HG03135 (cell line): Measurements from ENCODE around the gene SLC16A3.
"Not testable (repeated sequence)": the region's sequence is repeated elsewhere in the genome, so short reads cannot be mapped to it uniquely, and the experiment has no call there.

Experiments used
- ATAC-seq: cut with Tn5 transposase; IDR thresholded peaks from one replicate; pipeline ENCODE4 v1.9.1; 2021; ENCODE audit warnings: mild to moderate bottlenecking, moderate library complexity; ENCODE audit not compliant: unreplicated experiment

Gene SLC16A3

DNA sequence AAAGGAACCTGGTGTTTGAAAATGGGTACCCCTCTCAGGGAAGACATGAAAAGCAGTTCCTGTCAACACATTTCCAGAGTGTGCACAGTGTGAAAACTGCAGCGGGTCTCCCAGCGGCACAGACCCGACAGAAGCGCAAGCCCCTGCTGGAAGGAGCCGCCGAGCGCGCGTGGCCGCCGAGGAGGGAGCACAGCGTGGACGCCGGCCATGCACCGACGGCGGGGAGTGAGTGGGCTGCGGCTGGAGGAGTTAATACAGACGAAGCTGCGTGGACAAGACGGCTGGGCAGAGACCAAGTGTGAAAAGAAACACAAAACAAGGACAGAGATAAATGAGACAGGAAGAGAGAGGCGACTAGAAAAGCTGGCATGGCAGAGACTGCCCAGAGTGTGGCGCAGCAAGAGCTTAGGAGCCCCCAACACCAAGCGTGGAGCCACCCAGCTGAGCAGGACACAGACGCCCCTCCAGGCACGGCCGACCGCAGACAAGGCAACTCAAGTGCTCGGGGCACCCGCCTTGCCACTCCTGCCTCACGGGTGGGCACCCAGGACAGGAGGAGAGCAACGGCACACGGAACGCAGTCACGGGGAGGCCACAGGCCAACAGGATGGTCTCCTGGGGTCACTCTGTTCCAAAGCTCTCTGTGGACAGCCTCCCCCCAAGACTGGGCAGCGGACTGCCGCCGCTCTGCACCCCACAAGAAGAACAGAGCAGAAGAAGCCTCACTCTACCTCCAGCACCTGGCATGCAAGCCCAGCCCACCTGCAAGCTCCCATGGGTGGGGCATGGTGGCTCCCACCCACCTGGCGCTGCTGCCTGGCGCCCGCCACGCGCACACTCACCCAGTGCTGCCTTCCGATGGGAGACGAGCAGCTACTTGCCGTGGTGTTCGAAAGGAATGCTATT lies 16.5 kb downstream of the SLC16A3 start:
- no peak for ATAC-seq

DNA sequence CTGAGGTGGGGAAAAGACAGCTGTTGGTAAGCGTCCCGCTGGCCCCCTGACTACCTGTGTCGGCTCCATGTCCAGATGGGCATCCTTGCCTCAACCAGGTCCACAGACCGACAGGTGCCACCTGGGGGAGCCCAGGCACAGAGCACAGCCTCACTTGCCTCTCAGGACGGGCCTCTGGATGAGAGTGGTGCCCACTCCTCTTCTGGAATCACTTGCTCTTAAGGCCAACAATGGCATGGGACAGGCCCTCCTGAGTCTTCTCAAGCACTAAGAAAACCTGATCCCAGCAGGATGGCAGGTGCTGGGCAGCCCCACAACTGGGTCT lies 17.2 kb downstream of the SLC16A3 start:
- no peak for ATAC-seq

DNA sequence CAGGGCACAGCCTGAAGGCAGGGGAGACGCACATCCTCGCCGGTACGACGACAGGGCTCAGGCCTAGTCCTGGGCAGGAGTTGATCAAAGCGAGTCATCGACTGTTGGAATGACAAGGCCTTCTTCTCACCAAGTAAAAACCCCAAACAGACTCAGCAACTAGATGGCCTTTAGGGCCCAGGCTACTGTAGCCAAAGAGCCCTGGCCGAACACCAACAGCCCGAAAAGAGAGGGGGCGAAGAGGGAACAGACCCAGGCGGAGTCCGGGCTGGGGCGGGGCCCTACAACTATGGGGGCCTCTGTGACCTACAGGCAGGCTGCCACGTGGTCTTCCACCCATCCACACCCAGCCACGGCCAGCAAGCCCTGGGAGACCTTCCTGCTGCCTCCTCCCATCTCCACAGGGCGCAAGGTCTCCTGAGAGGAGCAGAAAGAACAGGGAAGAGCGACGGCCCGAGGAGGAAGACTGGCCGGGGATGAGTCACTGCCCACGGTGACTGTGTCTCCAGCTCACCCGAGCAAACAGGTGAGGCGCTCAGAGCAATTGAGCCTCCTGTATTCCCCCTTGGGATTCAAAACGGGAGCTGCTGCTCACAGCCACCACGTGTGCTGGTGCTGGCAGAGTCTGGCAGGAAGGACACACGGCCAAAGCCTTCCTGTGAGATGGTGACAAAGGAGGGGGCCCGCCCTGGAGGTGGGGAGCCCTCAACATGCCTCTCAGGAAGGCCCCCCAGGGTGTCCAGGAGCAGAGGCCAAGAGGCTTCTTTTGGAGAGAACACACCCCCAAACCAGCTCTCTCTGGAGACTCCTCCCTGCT lies 17.7 kb downstream of the SLC16A3 start:
- ATAC-seq, result no peak

DNA sequence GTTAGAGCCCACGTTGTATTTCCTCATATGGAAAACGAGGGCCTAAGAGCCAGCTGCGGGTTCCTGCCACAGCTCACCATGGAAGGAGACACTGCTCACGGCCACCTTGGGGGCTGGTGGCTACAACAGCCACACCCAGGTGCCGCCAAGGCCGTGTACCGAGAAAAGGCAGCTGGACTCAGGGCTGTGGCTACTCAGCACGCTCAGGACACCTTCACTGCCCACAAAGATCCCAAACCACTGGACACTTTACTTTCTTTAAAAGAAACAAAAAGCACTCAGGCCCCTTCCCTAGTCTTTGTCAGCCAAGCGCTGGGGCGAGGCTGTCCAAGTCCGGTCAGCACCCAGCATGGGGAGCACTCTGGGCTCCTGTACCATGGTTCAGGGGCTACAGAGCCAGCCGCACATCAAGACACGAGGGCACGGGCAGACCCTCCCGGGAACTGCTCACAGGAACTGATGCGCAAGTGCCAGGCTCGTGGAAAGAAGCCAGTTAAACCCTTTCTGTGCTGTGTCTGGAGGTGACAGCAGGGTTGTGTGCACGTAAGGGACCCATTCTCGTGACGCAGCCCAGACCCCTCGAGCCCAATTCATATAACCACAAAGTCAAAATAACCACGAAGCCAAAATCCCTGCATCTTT lies 18.5 kb downstream of the SLC16A3 start:
- ATAC-seq, result no peak

DNA sequence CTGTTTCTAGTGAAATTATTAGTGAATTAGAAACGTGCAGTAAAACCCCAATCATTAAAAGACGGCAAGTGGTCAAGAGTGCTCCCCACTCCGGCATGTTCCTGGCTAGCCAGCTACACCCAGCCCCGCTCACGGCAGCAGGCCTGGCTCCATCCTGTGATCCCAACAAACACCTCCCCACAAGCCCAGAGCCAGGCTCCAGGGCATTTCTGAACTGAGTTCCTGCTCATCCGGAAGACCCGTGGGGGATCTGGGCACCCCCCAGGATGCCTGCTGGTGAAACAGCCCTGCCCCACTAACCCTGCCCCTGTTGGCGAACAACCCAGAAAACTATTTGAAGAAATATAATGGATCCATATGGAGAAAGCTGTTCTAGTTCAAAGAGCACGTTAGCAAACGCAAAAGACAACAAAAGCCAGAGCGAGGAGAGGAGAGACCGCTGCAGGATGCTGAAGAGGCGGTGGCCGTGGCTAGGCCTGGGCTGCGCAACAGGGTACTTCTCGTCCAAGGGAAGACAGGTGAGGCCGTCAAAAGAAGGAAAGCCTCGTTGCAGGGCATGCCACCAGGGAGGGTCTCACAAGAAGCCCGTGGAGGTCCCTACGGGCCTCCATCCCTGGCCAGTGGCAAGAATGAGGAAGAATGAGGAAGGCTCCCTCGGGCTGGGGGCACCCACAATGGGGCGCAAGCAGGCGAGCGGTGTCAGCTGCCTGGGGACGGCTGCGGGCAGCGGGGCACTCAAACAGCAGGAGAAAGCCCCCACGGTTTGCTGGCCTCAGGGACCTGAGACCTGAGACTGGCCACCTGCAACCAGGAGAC lies 19.2 kb downstream of the SLC16A3 start:
- no peak for ATAC-seq

DNA sequence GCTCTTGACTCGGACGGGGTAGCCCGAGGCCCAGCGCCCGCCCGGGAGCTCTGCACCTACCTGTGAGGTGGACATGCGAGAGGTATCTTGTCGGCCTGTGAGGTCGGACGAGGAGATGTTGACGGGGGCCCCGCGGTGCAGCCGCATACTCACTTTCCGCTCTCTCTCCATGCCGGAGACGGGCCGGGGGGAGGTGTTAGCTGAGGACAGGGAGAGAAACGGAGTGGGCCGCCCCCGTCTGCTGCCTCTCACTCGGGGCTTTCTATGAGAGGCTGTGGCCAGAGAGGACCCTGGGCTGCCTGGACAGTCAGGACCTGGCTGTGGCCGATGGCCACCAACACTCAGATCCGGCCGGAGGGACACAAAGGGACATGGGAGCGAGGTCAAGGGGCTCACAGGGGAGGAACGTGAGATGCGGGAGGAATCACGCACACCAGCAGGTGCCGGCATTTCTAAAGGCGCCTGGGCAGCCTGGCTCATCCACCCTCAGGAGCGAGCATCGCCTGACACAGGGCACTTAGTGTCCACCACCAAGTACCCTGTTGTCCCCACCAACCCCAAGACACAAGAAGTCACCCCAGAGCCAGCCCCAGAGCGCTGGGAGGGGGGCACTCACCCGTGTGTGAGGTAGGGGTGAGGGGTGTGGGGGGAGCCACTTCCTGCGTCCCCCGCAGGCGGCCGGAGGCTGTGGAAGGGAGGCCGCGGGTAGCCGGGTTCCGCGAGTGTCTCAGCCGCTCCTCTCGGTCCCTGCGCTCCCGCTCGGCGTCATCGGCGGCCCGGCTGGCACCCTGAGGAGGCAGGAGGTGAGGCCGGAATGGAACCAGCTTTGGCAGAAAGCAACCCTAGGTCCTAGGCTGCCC lies 20.2 kb downstream of the SLC16A3 start:
- ATAC-seq, result no peak

DNA sequence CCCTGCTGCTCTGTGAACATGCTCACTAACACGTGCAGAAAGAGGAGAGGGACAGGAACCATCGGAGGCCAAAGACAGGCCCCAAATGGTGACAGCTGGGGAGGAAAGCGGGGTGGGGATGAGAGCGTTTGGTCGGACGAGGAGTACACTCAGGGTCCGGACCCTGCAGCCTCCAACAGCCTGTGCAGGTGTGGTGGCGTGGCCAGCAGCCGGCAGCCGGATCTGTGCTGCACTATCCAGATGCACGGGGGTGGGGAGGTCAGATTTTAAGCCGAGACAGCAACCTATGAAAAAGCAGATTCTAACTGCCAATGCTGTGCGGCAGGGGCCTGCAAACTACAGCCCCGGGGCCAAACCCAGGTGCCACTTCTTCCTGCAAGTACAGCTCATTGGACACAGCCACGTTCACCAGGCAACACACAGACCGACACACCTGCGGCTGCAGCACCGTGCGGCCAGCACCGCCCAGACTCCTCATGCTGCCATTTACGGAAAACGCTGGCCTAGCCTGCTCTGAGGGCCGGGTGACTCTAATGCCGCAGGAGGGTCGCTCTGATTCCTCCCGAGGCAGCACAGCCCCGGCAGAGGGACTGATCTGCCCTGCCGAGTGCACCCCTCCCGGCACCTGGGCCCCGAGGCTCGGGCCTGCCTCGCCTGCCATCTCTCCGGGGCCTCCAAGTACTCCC lies 21.2 kb downstream of the SLC16A3 start:
- no peak for ATAC-seq

DNA sequence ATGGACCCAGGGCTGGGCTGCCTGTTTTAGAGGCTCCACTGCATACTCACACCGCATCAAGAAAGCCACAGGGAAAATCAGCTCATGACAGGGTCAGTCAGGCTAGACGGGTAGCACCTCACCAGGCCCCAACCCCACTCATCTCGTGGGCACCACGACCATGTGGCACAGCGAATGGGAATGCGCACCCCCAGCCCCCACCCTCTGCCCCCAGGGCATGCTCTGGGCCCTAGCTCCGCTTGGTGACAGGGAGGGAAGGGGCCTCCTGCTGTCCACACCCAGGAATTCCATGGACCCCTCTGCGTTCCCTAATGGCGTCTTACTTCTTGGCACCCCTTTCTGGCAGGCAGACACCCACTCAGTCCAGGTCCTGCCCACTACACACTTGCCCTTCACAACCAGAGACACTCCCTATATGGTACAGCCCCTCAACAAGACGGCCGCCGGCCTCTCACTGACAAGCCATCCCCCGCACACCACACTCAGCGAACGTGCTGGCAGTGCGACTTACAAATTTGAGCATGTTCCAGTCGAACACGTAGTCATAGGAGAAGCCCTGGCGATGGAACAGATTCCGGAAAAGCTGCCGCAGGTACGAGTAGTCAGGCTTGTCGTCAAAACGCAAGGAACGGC lies 22.1 kb downstream of the SLC16A3 start:
- ATAC-seq, result no peak

DNA sequence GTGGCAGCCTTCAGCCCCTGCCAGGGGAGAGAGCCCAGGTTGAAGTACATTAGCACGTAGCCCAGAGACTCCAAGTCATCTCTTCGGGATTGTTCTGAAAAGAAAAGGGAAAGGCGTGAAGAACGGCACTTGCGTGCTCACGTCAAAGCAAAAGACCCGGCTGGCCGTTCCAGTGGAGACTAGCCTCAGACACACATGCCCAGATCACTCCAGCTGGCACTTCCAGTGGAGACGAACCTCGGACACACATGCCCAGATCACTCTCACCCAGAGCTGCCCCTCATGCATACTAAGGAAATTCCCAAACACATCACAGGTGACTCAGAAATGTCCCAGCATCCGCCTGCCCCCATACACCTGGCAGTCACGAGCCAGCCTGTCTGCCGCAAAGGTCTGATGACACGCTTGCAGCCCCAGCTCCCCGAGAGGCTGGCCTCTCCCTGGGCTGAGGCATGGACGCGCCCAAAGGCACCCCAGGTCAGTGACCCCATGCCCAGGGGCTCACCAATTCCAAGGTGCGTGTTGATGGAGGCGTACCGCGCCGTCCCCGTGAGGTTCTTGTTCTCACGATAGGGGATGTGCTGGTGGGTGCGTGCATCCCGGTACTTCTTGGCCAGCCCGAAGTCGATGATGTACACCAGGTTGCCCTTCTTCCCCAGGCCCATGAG lies 23.8 kb downstream of the SLC16A3 start:
- no peak for ATAC-seq

DNA sequence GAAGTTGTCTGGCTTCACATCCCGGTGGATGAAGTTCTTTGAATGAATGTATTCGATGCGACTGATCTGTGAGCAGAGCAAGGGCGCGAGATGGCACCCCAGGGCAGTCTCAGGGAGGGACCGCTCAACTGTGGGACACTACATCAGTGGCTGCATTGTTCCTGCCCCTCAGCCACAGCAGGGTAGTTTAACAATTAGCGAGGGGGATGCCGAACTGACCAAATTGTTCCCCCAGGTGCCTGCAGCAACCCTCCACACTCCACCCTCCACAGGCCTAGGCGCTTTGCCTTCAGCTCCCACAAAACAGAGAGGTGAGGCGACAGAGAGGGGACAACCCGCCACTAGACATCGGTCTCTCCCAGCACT lies 24.3 kb downstream of the SLC16A3 start:
- ATAC-seq, result no peak

DNA sequence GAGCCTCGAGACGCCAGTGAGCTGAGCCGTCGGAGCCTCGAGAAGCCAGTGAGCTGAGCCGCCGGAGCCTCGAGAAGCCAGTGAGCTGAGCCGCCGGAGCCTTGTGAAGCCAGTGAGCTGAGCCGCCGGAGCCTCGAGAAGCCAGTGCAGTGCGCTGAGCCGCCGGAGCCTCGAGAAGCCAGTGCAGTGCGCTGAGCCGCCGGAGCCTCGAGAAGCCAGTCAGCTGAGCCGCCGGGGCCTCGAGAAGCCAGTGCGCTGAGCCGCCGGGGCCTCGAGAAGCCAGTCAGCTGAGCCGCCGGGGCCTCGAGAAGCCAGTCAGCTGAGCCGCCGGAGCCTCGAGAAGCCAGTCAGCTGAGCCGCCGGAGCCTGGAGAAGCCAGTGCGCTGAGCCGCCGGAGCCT lies 25.3 kb downstream of the SLC16A3 start:
- ATAC-seq, result not testable (repeated sequence)

DNA sequence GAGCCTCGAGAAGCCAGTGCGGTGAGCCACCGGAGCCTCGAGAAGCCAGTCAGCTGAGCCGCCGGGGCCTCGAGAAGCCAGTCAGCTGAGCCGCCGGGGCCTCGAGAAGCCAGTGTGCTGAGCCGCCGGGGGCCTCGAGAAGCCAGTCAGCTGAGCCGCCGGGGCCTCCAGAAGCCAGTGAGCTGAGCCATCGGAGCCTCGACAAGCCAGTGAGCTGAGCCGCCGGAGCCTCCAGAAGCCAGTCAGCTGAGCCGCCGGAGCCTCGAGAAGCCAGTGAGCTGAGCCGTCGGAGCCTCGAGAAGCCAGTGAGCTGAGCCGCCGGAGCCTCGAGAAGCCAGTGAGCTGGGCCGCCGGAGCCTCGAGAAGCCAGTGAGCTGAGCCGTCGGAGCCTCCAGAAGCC lies 25.9 kb downstream of the SLC16A3 start:
- ATAC-seq, result not testable (repeated sequence)

DNA sequence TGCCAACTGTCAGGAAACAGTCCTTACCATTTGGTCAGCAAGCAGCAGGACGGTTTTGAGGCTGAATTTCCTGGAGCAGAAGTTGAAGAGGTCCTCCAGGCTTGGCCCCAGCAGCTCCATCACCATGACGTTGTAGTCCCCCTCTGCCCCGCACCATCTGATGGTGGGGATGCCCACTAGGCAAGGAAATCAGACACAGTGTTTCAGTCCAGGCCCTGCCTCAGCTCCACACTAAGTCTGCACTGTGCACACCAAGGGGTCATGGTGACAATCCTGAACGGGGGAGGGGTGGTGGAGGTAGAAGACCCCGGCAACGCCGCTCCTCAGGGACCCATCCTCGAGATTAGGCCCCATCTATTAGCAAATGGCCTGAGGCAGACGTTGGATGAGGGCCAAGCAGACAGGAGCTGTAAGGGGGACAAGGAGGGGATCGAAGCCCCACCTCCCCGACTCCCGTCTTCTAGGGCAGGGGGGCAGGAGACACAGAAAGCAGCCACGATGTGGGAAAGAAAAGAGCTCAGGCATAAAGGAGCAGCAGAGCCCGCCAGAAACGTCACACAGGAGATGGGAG lies 26.6 kb downstream of the SLC16A3 start:
- ATAC-seq, result no peak

DNA sequence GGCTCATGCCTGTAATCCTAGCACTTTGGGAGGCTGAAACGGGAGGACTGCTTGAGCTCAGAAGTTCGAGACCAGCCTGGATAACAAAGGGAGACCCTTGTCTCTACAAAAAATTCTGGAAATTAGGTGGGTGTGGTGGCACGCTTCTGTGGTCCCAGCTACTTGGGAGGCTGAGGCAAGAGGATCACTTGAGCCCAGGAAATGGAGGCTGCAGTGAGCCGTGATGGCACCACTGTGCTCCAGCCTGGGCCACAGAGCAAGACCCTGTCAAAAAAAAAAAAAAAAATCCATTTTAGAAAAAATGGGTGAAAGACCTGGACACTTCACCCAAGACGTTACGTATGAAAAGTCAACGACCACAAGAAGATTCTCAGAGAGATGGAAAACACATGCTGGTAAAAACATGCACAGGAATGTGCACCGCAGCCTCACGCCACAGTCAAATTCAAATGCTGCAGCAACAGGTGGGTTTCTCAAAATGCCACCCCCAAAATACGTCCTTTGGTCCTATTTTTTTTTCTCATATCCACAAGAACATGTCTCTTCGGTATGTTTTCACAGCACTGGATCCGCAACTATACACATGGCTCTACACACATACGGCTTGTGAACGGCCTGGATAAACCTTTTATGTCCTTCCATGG lies 27.5 kb downstream of the SLC16A3 start:
- ATAC-seq, result no peak

DNA sequence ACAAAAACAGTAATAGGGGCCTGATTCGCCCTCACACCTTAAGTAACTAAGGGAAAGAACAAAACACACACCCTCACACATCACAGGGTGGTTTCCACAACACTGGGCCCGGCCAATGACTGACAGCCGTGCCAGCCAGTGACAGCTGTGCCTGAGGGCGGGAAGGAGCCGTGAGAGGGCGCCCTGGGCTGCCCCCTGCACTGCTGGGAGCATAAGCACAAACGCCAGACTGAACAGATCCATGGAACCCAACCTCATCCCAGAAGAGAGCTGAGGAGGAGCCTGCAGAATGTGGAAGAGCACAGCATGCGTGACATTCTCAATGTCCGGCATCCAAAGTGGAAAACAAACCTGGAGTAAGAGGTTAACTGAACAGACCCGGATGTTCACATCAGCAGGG lies 28.6 kb downstream of the SLC16A3 start:
- ATAC-seq, result no peak

DNA sequence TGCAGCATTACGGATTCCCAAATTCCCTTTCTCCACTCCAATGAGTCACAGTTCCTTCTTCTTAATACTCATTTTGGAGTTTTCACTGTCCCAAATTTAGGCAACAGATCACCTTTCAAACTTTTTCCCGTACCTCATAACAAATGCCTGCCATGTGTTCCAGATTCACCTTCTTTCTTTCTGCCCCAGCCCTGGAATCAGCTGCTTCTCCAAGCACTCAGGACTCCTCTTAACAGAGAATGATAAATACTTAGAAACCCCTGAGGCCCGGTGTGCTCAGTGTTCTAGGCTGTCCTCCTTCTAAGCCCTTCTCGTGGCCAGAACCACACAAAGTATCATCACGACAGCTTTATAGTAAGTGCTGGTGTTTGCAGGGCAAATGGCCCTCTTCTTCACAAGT lies 29.7 kb downstream of the SLC16A3 start:
- no peak for ATAC-seq
